HG03342 (cell line): Measurements from ENCODE around the gene P3H2.

Experiments used
- ATAC-seq: cut with Tn5 transposase; IDR thresholded peaks from one replicate; pipeline ENCODE4 v1.9.1; 2021; ENCODE audit warnings: mild to moderate bottlenecking, moderate library complexity; ENCODE audit not compliant: unreplicated experiment

Gene P3H2

GRCh38 chr3:189952272-189952671, 168.4 kb downstream of the P3H2 start:
- ATAC-seq: no peak

DNA sequence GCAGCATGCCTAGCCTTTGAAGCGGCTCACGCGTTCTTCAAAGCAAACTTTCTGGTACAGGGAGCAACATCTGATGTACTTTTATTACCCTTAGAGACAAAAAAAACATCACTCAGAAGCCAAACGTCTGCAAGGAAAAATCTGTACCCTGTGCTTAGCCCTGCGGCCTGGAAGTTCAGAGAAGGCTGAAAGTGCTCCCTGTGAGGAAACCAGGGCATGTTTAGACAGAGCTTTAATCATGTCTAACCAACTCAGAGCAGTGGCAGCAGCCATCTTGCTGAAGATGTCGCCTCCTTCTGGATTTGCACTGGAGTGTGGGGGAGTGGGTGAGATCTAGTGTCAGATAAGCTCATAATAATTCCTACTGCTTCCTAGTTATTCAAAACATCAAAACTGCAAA, 170.4 kb downstream of the P3H2 start:
- ATAC-seq: no peak

GRCh38 chr3:189949580-189949979, 171.1 kb downstream of the P3H2 start:
- ATAC-seq: no peak

DNA sequence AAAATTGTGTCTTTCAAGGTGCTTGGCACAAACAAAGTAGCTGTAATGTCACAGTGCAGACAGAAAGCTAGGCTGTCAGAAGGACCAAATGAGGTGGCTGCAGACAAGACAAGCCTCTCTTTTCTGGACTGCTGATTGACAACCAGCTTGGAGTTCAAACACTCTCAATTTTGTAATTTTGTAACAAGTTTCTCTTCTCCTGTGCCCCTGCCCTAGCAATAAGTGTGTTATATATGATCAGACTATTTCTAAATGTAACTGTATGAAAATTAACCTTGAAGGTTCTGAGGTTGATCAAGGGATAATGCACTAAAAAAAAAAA, 172.0 kb downstream of the P3H2 start:
- ATAC-seq: no peak

DNA sequence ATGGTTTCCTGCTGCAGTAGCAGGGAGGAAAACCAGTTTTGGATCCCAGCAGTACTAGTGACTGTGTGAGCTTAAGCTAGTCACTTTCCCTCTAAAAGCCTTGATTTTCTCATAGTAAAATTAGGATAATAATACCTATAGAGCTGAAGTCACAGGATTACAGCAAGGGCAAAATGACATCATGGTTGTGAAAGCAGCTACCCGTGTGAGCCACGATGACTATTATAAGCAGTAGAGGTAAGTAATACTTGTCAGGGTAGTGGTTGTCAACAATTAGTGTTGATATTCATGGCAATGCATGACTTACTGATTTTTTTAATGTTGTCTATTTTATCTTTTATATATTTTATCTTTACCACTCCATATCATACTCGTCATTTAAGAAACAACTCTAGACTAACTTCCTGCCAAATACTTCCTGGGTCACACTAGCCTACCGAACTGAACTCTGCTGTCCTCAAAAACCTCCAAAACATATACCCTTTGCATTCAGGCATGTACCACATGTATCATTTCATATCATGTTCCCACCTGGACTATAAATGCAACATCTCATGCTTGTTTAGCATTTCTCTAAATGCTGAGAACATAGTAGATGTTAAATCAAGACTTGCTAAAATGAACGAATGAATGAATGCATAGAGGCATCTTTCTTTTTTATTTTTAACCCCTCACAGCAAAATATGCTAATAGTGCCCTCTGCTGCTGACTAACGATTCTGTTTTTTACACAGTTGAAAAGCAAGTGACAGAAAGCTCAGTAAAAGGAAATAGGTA, 172.6 kb downstream of the P3H2 start:
- no peak for ATAC-seq

GRCh38 chr3:189947068-189947467, 173.6 kb downstream of the P3H2 start:
- ATAC-seq: no peak

DNA sequence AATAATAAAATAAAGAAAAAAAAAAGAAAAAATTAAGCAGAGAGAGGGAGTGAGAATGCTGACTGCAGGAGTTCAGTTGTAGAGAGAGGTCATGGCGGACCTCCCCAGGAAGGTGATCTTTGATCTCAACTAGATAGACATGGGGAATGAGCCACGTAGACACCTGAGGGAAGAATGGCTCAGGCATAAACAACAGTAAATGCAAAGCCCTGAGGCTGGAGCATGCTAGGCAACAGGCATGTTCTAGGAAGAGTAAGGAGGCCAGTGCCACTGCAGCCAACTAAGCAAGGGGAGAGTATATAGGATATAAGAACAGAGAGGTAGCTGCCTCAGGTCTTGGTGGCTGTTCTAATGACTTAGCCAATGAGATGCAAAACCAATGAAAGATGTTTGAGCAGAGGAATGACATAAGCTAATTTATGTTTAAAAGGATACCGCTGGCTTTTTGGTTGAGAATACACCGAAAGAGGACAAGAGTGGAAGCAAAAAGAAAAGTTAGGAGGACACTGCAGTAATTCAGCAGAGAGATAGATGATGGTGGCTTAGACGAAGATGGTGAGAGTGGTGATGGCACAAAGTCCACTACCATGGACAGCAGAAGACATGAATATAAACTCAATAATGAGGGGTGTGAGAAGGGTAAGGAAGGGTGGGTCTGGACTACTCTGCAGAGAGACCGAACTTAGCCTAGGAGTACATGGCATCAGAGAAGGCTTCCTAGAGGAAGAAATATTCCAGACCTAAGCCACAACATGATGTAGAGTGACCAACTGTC, 174.6 kb downstream of the P3H2 start:
- ATAC-seq: no peak

- ATAC-seq: no peak
These were observed 176.2 kb downstream of the P3H2 start for GRCh38 chr3:189944285-189945145.

DNA sequence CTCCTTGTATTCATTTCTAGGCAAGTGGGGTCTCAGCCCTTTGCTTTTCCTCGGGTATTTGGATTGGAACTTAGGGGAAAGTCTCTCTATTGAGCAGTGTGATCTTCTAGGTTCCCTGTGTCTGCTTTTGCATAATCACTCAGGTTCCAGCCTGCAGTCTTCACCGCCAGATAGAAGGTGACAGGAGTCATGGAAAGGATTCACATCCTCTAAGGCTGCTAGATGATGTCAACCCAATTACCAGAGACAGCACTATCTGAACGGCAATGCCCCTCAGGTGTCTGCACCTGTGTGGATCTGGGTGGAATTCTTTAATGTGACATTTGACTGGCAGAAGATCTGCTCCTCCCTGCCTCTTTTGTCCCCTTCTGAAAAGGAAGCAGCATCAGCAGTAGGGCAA, 177.7 kb downstream of the P3H2 start:
- ATAC-seq: no peak

DNA sequence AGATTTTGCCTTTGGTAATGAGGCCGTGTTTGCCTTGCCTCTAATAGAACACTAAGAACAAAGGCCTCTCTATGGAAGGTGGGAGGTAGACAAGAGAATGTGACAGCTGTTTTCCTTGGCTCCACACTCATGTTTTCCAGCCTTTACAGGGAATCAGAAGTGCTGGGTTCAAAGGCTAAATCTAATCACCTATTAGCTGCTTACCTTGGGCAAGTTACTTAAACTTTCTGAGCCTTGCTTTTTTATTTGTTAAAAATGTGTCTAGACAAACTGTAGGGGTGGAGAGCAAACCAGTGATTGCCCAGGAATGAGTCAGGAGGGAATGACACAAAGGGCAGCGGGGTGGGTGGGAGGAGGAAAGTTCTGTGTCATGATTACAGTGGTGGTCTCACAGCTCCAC, 179.0 kb downstream of the P3H2 start:
- no peak for ATAC-seq

- no peak for ATAC-seq
These were observed 179.6 kb downstream of the P3H2 start for GRCh38 chr3:189941125-189941524.

- no peak for ATAC-seq
These were observed 183.2 kb downstream of the P3H2 start for GRCh38 chr3:189937302-189938127.

DNA sequence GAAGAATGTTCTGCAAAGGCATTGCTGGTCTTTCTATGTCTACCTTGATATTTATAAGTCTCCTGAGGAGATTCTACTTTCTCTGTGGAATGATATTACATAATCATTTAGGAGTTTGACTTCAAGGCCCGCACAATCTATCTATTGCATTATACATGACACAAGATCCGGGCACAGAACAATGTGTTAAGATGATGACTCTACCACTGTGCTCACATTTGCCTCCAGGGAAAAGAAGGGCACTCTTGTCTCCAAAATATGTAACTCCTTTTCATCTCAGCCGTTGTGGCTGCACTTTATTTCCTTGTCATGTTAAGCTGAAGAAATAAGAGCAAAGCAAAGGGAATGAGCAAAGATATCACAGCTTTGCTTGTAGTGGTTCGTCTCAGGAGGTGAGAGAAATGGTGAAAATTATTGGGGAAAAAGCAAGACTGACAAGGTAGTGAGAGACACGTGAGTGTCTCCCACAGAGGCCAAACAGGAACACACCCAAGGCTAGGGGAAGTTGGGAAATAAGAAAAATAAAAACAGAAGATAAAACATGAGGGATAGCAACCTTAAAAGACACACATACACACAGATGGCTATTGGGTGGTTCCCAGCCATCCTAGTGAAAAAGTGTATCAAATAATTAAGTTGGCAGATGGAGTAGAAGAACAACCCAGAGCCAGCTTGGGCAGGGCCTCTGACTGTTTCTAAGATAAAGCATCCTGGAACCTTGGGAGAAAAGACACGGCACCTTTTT, 184.3 kb downstream of the P3H2 start:
- ATAC-seq: no peak

- no peak for ATAC-seq
These were observed 192.5 kb downstream of the P3H2 start for GRCh38 chr3:189927975-189928895.

DNA sequence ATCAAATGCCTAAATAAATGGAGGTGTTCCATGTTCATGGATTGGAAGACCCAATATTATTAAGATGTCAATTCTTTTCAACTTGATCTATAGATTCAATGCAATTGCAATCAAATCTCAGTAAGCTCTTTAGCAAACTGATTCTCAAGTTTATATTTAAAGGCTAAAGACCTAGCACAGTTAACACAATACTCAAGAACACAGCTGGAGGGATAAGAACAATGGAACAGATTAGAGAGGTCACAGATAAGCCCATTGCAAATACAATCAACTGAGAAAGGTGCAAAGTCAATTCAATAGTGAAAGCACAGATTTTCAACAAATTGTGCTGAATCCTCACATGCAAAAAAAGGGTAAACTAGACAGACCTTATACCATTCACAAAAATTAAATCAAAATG, 198.9 kb downstream of the P3H2 start:
- ATAC-seq: no peak

GRCh38 chr3:189914799-189915198, 205.9 kb downstream of the P3H2 start:
- ATAC-seq: no peak

- no peak for ATAC-seq
These were observed 209.7 kb downstream of the P3H2 start for GRCh38 chr3:189911001-189911400.

- ATAC-seq: no peak
These were observed 211.1 kb downstream of the P3H2 start for GRCh38 chr3:189909573-189909972.

GRCh38 chr3:189909139-189909538, 211.6 kb downstream of the P3H2 start:
- no peak for ATAC-seq
